ENCODE data around the gene RBBP5.

- TF ChIP-seq, protein P1, sequence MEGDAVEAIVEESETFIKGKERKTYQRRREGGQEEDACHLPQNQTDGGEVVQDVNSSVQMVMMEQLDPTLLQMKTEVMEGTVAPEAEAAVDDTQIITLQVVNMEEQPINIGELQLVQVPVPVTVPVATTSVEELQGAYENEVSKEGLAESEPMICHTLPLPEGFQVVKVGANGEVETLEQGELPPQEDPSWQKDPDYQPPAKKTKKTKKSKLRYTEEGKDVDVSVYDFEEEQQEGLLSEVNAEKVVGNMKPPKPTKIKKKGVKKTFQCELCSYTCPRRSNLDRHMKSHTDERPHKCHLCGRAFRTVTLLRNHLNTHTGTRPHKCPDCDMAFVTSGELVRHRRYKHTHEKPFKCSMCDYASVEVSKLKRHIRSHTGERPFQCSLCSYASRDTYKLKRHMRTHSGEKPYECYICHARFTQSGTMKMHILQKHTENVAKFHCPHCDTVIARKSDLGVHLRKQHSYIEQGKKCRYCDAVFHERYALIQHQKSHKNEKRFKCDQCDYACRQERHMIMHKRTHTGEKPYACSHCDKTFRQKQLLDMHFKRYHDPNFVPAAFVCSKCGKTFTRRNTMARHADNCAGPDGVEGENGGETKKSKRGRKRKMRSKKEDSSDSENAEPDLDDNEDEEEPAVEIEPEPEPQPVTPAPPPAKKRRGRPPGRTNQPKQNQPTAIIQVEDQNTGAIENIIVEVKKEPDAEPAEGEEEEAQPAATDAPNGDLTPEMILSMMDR (IDR thresholded peaks at IDR 0.05; ENCODE audit: insufficient read depth, low read depth, low read length): no peak
- TF ChIP-seq EZH2 (IDR thresholded peaks at IDR 0.05; ENCODE audit: insufficient read depth, low read length): no peak
These were observed 29.1 kb upstream of the RBBP5 start for GRCh38 chr1:205150651-205151428.

Data from astrocyte (in vitro differentiated cells and primary cell).